ENCODE data around the gene MUC2.
"Not testable (repeated sequence)": the region's sequence is repeated elsewhere in the genome, so short reads cannot be mapped to it uniquely, and the experiment has no call there.

MUC2 gene

GRCh38 chr11:1108246-1108900 lies 33.7 kb downstream of the MUC2 start:
- no peak for DNase-seq

GRCh38 chr11:1109101-1109917 lies 34.6 kb downstream of the MUC2 start:
- no peak for DNase-seq

- DNase-seq: no peak
Measured at GRCh38 chr11:1109918-1110705, 35.4 kb downstream of the MUC2 start.

- no peak for DNase-seq
Measured at GRCh38 chr11:1111545-1112212, 37.0 kb downstream of the MUC2 start.

- DNase-seq: no peak
Measured at GRCh38 chr11:1112351-1113191, 37.9 kb downstream of the MUC2 start.

GRCh38 chr11:1113405-1114201 lies 38.9 kb downstream of the MUC2 start:
- no peak for DNase-seq

GRCh38 chr11:1115292-1115691 lies 40.6 kb downstream of the MUC2 start:
- not testable (repeated sequence) for DNase-seq

- no peak for DNase-seq
Measured at GRCh38 chr11:1116104-1116503, 41.4 kb downstream of the MUC2 start.

GRCh38 chr11:1116666-1117390 lies 42.2 kb downstream of the MUC2 start:
- DNase-seq: no peak

GRCh38 chr11:1117992-1118391 lies 43.3 kb downstream of the MUC2 start:
- no peak for DNase-seq

GRCh38 chr11:1118755-1119603 lies 44.3 kb downstream of the MUC2 start:
- DNase-seq: no peak

- DNase-seq: no peak
Measured at GRCh38 chr11:1119604-1120146, 45.0 kb downstream of the MUC2 start.

GRCh38 chr11:1120532-1121330 lies 46.1 kb downstream of the MUC2 start:
- no peak for DNase-seq

- DNase-seq: no peak
Measured at GRCh38 chr11:1121331-1121812, 46.7 kb downstream of the MUC2 start.

GRCh38 chr11:1121813-1122663 lies 47.4 kb downstream of the MUC2 start:
- no peak for DNase-seq

GRCh38 chr11:1122664-1123002 lies 48.0 kb downstream of the MUC2 start:
- no peak for DNase-seq

- DNase-seq: no peak
Measured at GRCh38 chr11:1123970-1124369, 49.3 kb downstream of the MUC2 start.

Data from NCI-H1105 treated with DMSO at 0.1 percent for 48 hours (cell line).